GM12891 (cell line): ENCODE measurements around the gene DHCR24.

Experiments used
- DNase-seq: peaks from one replicate; pipeline ENCODE4 v3.0.0; 2011; ENCODE audit warnings: low spot score; ENCODE audit not compliant: insufficient read length
- FAIRE-seq: peaks from 2 replicates; lab custom pipeline; 2011; peaks lifted over from hg19 to GRCh38; lab: Jason Lieb, UNC
- PAX5 ChIP-seq: IDR thresholded peaks from 2 replicates; pipeline ENCODE4 v1.6.1; 2011; ENCODE audit warnings: low read length, moderate library complexity, mild to moderate bottlenecking; ENCODE audit not compliant: insufficient read depth, severe bottlenecking
- POLR2A ChIP-seq: IDR thresholded peaks from 2 replicates; pipeline ENCODE4 v1.6.1; 2011; ENCODE audit warnings: low read depth, low read length, control low read depth
- POLR2AphosphoS5 ChIP-seq: IDR thresholded peaks from 2 replicates; pipeline ENCODE4 v1.6.1; 2011; ENCODE audit warnings: low read depth, low read length, control low read depth
- POU2F2 ChIP-seq: IDR thresholded peaks from 2 replicates; pipeline ENCODE4 v1.6.1; 2011; ENCODE audit warnings: low read depth, mild to moderate bottlenecking, control low read depth, low read length, moderate library complexity
- SPI1 ChIP-seq: IDR thresholded peaks from 2 replicates; pipeline ENCODE4 v1.6.1; 2011; ENCODE audit warnings: low read depth, low read length, control low read depth
- TAF1 ChIP-seq: IDR thresholded peaks from 2 replicates; pipeline ENCODE4 v1.6.1; 2011; ENCODE audit warnings: low read depth, low read length, control low read depth

Gene DHCR24

DNA sequence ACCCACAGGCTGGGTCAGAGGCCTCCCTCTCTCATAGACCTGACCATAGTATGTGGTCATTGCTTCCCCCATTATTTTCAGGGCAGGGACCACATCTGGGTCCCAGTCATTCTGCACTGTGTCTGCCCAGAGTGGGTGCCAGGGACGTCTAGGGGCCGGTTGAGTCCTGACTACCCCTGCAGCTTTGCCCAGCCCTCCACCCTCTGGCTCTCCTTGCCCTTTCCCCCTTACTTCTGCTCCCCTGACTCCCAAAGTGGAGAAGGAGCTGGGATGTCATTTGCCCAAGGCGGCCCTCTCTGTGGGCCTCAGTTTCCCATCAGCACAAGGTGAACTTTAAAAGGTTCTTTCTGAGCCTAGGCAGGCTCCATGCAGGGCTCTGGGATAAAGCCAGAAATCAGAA is 81.5 kb downstream of the DHCR24 start:
- FAIRE-seq: no peak
- DNase-seq: no peak
- TF ChIP-seq TAF1 (no peak), POLR2AphosphoS5 (no peak), PAX5 (no peak), POU2F2 (no peak), SPI1 (no peak), POLR2A (no peak)

DNA sequence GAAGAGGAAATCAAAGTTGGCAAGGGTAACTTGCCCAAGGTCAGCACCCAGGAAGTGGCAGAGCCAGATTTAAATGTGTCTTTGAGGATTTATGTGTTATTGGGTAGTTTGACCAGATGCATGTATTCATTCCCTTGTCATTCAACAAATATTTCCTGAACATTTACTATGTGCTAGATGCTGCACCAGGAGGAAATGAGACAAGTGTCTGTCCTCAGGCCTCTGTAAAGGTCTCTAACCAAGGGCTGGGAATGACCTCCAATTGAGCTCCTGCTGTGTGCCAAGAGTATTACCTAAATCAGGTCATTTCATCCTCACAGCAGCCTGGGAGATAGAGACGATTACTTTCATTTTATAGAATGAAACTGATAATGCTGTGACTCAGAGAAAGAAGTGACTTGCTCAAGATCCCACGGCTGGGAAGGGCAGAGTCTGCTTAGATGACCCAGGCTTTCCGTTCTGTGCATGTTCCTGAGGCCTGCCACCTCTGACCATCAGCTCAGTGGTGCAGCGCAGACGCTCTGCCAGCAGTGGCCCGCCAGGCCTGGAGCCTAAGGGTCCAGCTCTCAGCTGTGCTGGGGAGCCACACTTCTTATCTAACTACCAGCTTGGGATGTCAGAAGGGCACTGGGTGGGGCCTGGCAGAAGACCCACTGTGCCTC is 82.4 kb downstream of the DHCR24 start:
- DNase-seq (no peak), FAIRE-seq (no peak)
- TF ChIP-seq POU2F2 (no peak), PAX5 (no peak), POLR2AphosphoS5 (no peak), POLR2A (no peak), SPI1 (no peak), TAF1 (no peak)

DNA sequence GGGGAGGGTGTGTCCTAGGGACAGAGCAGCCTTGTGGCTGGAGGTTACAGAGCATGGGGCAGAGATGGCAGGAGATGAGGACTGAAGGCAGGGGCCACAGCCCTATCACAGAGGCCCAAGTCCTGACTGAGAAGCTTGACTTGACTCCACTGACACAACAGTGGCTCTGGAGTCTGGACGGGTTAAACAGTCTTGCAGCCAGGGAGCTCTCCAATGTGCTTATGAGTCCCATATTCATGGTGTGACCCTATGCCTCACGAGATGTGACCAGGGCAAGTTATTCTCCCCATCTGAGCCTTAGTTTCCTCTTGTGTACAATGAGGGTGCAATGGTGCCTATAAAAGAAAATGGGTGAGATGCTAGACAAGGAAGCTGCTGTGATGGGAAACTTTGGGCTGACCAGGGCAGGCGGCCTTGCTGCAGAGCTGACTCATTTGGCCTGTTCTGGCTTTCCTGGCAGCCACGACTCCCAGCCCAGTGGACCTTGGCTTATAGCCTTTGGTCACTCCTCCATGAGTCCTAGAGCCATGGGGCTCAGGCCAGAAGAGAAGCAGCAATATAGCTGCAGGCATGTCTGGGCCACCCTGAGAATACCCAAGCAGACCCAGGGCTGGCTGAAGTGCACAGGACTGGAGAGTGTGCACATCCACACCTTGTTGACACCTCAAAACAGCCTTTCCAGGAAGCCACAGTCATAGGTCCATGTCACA is 83.1 kb downstream of the DHCR24 start:
- DNase-seq: no peak
- FAIRE-seq: no peak
- no peak for TF ChIP-seq PAX5
- no peak for TF ChIP-seq POLR2A
- no peak for TF ChIP-seq POLR2AphosphoS5
- no peak for TF ChIP-seq TAF1
- TF ChIP-seq POU2F2: no peak
- no peak for TF ChIP-seq SPI1

DNA sequence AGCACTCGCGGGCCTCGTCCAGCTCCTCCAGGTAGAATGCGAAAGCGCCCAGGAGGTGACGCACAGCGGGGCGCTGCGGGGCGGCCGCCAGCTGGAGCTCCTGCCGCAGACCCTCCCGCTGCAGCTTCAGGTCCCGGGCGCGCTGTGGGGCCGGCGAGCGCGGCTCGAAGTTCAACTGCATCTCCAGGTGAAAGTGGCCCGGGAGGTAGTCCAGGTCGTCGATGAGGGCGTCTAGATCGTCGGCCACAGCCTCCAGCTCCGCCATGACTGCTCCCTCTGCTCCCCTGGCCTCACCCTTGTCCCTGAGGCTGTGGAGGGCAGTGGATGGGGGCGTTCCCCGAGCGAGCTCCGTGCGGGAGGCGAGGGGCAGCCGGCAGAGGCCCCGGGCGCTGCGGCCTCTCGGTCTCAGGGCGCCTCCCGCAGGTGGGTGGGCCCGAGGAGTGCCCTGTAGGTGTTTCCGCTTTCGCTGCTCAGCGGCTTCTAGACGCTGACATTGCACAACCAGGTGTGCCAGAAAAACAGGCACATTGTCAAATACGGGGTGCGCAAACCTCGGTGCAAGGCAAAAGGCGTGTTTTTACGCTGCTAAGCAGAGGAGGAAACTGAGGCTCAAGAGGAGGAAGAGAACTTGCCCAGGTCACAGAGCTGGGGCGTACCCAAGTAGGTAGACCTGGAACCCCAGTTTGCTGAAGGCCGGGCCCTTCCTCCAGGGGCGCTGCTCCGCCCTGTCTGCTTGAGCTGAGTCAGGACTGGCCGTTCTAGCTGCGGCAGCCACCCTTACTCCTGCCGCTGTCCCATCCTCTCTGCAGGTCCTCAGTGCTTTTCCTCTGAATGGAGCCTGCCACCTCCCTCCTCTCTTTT is 85.9 kb downstream of the DHCR24 start, which contains the start of gene TTC22:
TTC22 (minus strand) TSS at position 425 of the 861 bp plus-strand sequence; CDS start at position 265, 160 bp downstream.
- FAIRE-seq: peak; percentile 90
- TF ChIP-seq SPI1 (no peak), POU2F2 (no peak), POLR2AphosphoS5 (no peak), POLR2A (no peak), PAX5 (no peak), TAF1 (no peak)
- DNase-seq: peak; percentile 73

DNA sequence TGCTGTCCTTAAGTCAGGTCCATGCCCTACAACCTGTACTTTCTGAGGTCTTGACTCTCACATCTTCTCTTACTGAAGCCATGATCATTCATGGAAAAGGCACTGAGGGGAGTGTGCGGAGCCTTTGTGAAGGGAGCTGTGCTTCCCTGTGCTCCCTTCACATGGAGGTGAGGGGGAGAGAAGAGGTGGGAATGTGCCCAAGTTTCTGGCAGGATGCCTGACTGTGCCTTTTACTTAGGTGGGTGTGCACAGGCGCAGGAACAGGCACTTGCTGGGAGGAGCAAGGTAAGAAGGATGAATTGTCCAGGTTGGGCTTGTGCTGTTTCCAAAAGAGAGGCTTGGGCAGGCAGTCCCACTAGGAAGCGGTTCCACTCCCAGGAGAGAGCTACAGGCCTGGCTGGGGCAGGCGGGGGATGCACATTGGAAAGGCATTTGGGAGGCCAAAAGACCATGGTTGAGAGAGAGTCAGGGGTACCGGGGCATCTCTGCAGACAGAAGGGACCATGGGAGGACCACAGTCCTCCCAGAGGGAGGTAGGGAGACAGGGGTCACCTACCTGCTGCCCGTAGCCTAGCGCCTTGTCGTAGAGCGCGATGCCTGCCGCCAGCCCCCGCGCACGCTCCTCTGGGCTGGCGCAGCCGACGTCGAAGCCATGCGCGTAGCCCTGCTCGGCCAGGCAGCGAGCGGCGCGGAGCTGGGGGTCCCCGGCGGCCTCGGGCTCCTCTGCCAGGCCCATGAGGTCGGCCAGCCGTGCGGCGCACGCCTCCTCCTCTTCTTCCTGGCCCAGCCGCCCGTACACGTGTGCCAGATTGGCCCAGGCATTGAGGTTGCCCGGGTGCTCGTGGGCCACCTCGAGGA is 86.7 kb downstream of the DHCR24 start:
- no peak for FAIRE-seq
- TF ChIP-seq PAX5 (no peak), POLR2AphosphoS5 (no peak), TAF1 (no peak), POLR2A (no peak), POU2F2 (no peak), SPI1 (no peak)
- DNase-seq: no peak
